ENCODE measurements around the gene C19orf25. TPM values are rescaled to one million over a fixed set of nuclear protein-coding genes. Genes with fewer than 3 reads are reported as not detected.

Gene C19orf25
- total and polyA plus RNA-seq, 2 of the 13 experiments (the other 11 are each of a cell fraction or from before 2014, with no cell fraction given): 14.2 to 32.4 TPM

- TF ChIP-seq ARID4A (CRISPR knock-in tag; IDR thresholded peaks at IDR 0.05; ENCODE audit: borderline replicate concordance): no peak
- TF ChIP-seq, protein P1, sequence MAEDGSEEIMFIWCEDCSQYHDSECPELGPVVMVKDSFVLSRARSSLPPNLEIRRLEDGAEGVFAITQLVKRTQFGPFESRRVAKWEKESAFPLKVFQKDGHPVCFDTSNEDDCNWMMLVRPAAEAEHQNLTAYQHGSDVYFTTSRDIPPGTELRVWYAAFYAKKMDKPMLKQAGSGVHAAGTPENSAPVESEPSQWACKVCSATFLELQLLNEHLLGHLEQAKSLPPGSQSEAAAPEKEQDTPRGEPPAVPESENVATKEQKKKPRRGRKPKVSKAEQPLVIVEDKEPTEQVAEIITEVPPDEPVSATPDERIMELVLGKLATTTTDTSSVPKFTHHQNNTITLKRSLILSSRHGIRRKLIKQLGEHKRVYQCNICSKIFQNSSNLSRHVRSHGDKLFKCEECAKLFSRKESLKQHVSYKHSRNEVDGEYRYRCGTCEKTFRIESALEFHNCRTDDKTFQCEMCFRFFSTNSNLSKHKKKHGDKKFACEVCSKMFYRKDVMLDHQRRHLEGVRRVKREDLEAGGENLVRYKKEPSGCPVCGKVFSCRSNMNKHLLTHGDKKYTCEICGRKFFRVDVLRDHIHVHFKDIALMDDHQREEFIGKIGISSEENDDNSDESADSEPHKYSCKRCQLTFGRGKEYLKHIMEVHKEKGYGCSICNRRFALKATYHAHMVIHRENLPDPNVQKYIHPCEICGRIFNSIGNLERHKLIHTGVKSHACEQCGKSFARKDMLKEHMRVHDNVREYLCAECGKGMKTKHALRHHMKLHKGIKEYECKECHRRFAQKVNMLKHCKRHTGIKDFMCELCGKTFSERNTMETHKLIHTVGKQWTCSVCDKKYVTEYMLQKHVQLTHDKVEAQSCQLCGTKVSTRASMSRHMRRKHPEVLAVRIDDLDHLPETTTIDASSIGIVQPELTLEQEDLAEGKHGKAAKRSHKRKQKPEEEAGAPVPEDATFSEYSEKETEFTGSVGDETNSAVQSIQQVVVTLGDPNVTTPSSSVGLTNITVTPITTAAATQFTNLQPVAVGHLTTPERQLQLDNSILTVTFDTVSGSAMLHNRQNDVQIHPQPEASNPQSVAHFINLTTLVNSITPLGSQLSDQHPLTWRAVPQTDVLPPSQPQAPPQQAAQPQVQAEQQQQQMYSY (CRISPR knock-in tag; IDR thresholded peaks at IDR 0.05): 0 out of 2 replicates have a peak, but pooled peaks have one; percentile 43
- no peak for TF ChIP-seq EHMT2 (IDR thresholded peaks at IDR 0.05; ENCODE audit: borderline replicate concordance, low read depth, low read length)
- peak; percentile 60; the same call in 1 of the 2 replicates for TF ChIP-seq ZNF776 (CRISPR knock-in tag; IDR thresholded peaks at IDR 0.05)
- TF ChIP-seq ZMYM2 (CRISPR knock-in tag; IDR thresholded peaks at IDR 0.05): peak; percentile 54; the same call in 1 of the 2 replicates
- TF ChIP-seq PATZ1 (CRISPR knock-in tag; IDR thresholded peaks at IDR 0.05): 0 out of 2 replicates have a peak, but pooled peaks have one; percentile 24
- TF ChIP-seq HNRNPK (IDR thresholded peaks at IDR 0.05; ENCODE audit: low read depth, low read length, poor library complexity, severe bottlenecking): peak; percentile 6
- peak; percentile 47; the same call in 1 of the 2 replicates for TF ChIP-seq PHF8 (CRISPR knock-in tag; IDR thresholded peaks at IDR 0.05)
- TF ChIP-seq TAF15 (IDR thresholded peaks at IDR 0.05; ENCODE audit: low read depth, low read length, poor library complexity, severe bottlenecking): no peak
- TF ChIP-seq EEA1 (CRISPR knock-in tag; IDR thresholded peaks at IDR 0.05; ENCODE audit: borderline replicate concordance): no peak
- TF ChIP-seq ZNF558 (CRISPR knock-in tag; IDR thresholded peaks at IDR 0.05; ENCODE audit: borderline replicate concordance): no peak; the same call in 1 of the 2 replicates
- no peak for TF ChIP-seq LCORL (IDR thresholded peaks at IDR 0.05)
- peak; percentile 36; the same call in 1 of the 2 replicates for TF ChIP-seq LCORL (CRISPR knock-in tag; IDR thresholded peaks at IDR 0.05)
- TF ChIP-seq CBFB (CRISPR knock-in tag; IDR thresholded peaks at IDR 0.05): 0 out of 2 replicates have a peak, but pooled peaks have one; percentile 18
- TF ChIP-seq YY1 (IDR thresholded peaks at IDR 0.05; ENCODE audit: insufficient read depth, insufficient replicate concordance, low read depth, low read length): peak; percentile 0
- no peak for TF ChIP-seq TBP (CRISPR knock-in tag; IDR thresholded peaks at IDR 0.05)
Observed at GRCh38 chr19:1491114-1491848, 12.3 kb upstream of the C19orf25 start, which contains the start of gene REEP6 (continued).
